Stimulated activated CD8-positive, alpha-beta memory T cell treated with anti-CD3 and anti-CD28 coated beads, Interleukin-7, amount 100 ng/mL, for 24 hours (primary cell): ENCODE data around the gene TRIM49.
"Not testable (repeated sequence)": the region's sequence is repeated elsewhere in the genome, so short reads cannot be mapped to it uniquely, and the experiment has no call there.

Experiments used
- DNase-seq: peaks from one replicate; pipeline ENCODE4 v3.0.0-alpha.2; 2020; ENCODE audit warnings: low read depth

Gene TRIM49

GRCh38 chr11:89808475-89808874, at the start of gene TRIM49:
TSS of gene TRIM49 (minus strand) at chr11:89808575. CDS start at chr11:89804469, 4,106 bp downstream.
- not testable (repeated sequence) for DNase-seq

GRCh38 chr11:89826694-89827093, 18.3 kb upstream of the TRIM49 start:
- not testable (repeated sequence) for DNase-seq

- not testable (repeated sequence) for DNase-seq
Observed at GRCh38 chr11:89820008-89820407, 11.6 kb upstream of the TRIM49 start.

- not testable (repeated sequence) for DNase-seq
Observed at GRCh38 chr11:89813535-89813934, 5.2 kb upstream of the TRIM49 start.

DNA sequence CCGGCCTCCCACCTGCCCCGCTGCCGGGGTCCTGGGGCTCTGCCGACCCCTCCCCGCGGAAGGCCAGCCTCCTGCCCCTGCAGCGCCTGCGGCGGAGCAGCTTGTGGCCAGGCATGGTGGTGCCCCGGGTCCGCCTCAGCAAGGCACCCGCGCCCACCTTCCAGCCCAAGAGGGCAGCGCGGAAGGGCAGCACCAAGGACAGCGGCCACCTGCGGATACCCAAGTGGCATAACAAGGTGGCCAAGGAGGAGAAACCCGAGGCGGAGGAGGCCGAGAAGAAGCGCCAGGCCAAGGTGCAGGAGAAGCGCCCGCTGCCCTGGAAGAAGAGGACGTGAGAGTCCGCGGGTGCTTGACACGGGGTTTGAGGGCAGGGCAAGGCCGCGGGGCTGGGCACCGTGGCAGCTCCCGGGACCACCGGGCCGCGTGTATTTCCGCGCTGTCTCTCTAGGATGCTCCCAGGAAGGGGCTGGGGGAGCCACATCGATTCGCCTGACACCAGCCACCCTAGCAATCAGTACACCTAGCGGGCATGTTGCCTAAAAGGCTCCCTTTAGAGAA, 20.8 kb downstream of the TRIM49 start:
- not testable (repeated sequence) for DNase-seq

GRCh38 chr11:89785726-89786125, 22.6 kb downstream of the TRIM49 start:
- not testable (repeated sequence) for DNase-seq

GRCh38 chr11:89750822-89751221, 57.6 kb downstream of the TRIM49 start:
- DNase-seq = not testable (repeated sequence)
